ENCODE measurements around the gene CCDC127.
"Not testable (repeated sequence)": the region's sequence is repeated elsewhere in the genome, so short reads cannot be mapped to it uniquely, and the experiment has no call there.

Gene CCDC127

DNA sequence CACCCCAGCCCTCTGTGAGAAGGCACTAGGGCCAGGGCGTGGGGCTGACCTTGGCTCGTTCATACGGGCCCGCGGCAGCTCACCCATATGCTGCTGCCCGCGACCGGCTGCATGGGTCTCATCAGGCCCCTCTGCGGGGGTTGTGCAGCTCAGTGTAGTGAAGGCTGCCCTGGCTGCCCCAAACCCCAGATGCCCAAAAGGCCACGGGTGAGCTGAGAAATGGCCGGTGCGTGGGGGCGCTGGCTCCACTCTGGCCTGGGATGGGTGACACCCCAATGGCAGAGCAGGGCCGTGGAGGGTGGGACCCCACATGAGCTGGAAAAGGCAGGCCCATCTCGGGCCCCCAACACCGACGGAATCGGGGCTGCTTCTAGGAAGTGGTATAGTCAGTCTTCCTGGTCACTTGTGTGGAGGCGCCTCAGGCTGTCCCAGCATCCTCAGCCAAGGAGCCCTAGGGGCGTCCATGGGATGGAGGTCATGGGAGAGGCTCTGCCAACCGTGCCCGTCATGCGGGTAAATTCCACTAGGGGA lies 46.1 kb downstream of the CCDC127 start:
- peak; percentile 35 for DNase-seq

DNA sequence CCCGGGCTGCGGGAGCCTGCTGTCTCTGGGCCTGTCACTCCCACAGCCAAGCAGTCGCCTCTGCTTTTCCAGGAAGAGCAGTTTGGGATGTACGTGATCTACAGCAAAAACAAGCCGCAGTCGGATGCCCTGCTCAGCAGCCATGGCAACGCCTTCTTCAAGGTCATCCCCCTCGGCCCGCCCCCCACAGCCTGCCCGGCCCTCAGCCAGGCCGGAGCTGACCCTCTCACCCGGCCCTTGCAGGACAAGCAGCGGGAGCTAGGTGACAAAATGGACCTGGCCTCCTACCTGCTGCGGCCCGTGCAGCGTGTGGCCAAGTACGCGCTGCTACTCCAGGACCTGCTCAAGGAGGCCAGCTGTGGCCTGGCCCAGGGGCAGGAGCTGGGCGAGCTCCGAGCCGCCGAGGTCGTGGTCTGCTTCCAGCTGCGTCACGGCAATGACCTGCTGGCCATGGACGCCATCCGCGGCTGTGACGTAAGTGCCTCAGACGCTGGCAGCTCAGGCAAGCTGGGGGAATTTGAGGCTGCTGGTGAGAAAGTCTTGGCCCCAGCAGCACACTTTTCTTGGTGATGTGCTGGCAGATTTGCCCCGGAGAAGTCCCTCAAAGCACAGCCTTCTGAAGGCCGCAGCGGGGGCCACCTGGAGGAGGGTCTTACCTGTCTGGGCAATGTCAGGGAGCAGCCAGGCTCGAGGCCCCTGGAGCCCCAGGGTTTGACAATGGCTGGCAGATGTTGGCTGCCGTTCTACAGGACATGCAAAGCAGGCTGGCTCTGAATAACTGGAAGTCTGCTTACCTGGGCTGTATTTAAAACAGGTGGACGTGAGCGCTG lies 46.8 kb downstream of the CCDC127 start:
- peak; percentile 24 for DNase-seq

DNA sequence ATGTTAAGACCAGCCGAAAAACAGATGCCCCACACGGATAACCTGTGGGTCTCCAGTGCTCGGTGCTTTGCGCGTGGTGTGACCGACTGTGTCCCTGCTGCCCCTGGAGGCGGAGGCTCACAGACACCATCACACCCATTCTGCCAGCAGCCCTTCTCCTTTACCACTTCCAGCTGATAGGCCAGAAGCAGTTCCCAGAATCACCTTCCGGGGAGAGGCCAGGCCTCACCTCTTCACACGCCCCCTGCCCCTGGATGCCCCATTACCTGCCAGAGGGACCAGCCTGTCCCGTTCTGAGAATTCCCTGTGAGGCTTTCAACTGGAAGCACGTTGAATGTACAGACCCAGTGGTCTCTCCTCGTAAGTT lies 48.2 kb downstream of the CCDC127 start:
- DNase-seq = peak; percentile 24

DNA sequence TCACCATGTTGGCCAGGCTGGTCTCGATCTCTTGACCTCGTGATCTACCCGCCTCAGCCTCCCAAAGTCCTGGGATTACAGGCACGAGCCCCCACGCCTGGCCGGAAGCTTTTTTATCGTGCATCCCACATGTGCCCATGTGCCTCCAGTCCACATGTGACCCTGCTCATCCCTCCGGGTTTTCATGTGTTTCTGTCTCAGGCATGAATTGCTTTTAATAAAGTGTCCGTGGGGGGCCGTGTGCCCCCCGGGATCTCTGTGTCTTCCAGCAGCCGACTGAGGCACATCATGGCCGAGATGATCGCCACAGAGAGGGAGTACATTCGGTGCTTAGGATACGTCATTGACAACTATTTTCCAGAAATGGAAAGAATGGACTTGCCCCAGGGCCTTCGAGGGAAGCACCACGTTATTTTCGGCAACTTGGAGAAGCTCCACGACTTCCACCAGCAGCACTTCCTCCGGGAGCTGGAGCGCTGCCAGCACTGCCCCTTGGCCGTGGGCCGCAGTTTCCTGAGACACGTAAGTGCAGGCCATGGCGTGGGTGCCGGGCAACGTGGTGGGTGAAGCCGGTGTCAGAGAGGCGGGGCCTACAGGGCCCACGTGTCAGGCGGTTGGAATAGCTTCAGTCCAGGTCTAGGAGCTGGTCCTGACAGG lies 48.8 kb downstream of the CCDC127 start:
- peak; percentile 50 for DNase-seq

DNA sequence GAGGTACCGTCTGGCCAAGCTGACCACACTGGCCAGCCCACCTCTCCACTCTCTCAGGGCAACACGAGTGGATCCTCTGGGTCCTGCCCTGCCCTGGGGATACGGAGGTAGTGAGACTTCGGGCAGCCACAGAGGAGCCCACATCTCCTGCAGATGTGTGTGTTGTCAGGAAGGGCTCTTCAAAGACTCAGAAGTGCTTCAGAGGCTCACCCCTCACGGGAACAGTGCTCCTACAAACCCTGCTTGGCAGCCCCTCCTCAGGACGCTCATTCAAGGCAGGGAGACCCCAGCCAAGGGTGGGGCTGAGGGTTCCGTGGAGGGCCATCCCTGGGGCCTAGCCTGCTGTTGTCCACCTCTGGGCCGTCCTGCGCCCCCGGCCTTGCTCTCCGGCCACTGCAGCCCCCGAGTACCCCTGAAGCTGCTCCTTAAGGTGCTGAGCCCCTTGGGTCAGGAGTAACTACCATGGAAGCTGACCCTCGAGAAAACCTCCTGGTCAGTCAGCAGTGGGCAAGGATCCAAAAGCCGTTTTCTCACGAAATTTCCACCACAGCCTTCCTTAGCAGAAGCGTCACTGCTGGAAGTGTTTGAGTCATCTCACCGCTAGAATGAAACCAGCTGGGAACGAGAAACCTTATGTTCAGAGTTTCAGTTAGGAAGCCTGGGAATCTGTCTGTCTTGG lies 49.8 kb downstream of the CCDC127 start:
- DNase-seq = peak; percentile 44

DNA sequence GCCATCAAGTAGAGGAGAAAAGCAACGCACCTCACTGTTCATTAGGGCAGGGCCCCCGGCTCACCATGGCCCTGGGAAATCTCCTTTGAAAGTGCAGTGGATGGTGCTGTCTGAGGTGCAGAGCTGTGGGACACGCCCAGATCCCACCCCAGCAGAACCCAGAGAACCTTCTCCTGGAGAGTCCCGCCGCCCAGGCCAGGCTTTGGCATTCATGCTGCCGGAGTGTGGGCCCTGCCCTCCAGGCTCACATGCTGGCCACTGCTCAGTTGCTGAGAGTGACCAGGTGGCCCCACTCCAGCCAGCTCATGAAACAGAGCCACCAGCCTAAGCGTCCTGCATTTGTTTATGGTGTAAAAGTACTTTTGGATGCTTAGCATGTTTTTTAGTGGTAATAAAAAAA lies 50.4 kb downstream of the CCDC127 start:
- DNase-seq = peak; percentile 19

DNA sequence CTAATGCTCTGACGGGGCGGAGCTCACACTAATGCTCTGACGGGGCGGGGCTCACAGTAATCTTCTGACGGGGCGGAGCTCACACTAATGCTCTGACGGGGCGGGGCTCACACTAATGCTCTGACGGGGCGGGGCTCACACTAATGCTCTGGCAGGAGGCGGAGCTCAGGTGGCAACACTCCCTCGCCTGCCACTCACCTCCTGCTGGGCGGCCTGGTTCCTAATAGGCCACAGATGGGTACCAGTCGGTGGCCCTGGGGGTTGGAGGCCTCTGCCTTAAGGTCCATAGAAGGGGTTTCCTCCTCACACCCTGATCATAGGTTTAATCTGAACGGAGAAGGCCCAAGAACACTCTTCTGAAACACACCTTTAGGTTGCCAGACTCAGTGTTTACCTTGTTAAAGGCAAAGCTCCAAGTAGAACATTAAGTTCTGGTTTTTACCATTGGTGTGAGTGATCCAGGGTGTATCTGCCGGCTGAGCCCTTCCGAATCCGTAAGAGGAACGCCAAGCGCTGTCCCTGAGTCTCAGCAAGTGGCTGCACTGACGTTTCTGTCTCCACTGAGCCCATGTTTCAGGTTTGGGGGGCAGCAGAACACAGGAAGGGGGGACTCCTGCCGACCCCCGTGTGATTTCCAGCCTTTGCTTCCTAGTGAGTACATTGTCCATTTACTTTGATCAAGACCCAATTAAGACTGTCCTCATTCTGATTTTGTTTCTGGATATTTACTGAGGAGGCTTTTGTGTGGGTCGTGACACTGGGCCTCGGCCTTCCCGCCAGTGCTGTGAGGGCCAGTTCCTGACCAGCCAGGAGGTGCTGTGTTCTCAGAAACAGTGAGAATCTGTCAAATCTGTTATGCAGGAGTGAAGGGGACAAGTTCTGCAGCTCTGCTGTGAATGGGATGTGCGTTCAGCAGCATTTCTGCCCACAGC lies 51.2 kb downstream of the CCDC127 start:
- peak; percentile 19 for DNase-seq

DNA sequence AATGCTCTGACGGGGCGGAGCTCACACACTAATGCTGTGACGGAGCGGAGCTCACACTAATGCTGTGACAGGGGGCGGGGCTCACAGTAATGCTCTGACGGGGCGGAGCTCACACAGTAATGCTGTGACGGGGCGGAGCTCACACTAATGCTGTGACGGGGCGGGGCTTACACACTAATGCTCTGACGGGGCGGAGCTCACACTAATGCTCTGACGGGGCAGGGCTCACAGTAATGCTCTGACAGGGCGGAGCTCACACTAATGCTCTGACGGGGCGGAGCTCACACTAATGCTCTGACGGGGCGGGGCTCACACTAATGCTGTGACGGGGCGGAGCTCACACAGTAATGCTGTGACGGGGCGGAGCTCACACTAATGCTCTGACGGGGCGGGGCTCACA lies 53.2 kb downstream of the CCDC127 start:
- not testable (repeated sequence) for DNase-seq

DNA sequence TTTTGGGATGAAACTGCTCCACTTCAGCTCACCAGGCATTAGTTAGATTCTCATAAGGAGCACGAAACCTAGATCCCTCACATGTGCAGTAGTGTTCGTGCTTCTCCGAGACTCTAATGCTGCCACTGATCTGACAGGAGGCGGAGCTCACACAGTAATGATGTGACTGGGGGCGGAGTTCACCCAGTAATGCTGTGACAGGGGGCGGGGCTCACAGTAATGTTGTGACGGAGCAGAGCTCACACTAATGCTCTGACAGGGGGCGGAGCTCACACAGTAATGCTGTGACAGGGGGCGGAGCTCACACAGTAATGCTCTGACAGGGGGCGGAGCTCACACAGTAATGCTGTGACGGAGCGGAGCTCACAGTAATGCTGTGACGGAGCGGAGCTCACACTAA lies 53.7 kb downstream of the CCDC127 start:
- peak; percentile 7 for DNase-seq

DNA sequence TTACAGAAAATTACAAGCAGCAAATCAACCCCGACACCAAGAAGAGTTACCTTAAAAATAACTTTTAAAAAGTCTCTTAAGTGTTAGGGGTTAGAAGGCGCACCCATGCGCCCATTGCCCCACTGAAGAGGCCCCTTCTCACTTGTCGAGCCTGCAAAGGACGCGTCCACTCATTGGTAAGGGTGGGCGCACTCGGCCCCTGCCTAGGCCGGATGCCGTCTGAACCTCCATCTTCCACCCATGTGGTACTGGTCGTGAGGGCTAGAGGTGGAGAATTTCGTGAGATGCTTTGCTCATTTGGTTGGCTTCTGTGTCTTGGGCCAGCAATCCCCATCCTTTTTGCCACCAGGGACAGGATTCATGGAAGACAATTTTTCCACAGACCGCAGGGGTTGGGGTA lies 54.1 kb downstream of the CCDC127 start:
- peak; percentile 7 for DNase-seq

DNA sequence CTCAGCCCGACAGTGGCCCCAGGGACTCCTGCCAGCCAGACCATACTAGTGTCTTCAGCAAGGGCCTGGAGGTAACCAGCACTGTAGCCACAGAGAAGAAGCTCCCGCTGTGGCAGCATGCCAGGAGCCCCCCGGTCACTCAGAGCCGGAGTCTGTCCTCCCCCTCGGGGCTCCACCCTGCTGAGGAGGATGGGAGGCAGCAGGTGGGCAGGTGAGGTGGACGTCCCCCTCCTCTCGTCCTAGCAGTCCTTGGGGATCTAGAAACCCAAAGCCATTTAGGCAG lies 54.7 kb downstream of the CCDC127 start:
- DNase-seq = no peak

DNA sequence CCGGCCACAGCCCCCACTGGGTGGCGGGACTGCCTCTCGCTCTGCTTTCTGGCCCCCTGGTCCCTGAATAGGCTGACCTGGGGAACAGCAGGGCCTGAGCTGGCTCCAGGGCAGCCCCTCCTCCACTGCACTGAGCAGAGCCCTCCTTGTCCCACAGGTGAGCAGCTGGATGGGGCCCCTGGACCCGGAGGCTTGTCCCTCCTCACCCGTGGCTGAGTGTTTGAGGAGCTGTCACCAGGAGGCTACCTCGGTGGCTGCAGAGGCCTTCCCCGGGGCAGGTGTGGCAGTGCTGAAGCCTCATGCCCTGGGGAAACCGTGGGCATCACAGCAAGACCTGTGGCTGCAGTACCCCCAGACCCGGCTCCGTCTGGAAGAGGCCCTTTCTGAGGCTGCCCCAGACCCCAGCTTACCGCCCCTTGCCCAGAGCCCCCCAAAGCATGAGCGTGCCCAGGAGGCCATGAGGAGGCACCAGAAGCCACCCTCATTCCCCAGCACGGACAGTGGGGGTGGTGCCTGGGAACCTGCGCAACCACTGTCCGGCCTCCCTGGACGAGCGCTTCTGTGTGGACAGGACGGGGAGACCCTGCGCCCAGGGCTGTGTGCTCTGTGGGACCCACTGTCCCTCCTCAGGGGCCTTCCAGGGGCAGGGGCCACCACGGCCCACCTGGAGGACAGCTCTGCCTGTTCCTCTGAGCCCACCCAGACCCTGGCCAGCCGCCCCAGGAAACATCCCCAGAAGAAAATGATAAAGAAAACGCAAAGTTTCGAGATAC lies 55.2 kb downstream of the CCDC127 start:
- peak; percentile 30 for DNase-seq

DNA sequence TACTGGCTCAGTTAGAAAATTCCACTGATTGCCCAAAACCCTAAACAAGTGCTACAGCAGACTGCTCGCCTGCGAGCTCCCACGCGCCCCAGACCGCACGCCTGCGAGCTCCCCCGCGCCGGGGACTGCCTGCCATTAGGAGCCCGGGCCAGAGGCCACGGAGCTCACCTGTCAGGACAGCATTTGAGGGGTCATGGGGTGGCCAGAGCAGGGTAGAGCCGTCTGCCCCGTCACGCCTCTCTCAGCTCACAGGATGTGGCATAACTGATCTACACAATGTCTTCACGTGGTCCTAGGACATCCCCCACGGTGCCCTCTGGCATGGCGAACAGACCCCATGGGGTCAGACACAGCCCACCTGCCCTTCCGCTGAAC lies 55.8 kb downstream of the CCDC127 start:
- peak; percentile 5 for DNase-seq

DNA sequence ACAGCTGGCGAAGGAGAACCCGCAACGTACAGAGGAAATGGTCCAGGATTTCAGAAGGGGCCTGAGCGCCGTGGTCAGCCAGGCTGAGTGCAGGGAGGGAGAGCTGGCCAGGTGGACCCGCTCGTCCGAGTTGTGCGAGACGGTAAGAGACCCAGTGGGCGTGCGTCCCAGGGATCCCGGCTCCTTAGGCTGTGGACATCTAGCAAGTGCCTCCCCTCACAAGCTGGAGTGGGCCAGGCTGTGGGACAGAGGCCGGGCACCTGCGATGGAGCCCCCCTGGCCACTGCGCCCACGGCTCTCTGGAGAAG lies 56.2 kb downstream of the CCDC127 start:
- no peak for DNase-seq

DNA sequence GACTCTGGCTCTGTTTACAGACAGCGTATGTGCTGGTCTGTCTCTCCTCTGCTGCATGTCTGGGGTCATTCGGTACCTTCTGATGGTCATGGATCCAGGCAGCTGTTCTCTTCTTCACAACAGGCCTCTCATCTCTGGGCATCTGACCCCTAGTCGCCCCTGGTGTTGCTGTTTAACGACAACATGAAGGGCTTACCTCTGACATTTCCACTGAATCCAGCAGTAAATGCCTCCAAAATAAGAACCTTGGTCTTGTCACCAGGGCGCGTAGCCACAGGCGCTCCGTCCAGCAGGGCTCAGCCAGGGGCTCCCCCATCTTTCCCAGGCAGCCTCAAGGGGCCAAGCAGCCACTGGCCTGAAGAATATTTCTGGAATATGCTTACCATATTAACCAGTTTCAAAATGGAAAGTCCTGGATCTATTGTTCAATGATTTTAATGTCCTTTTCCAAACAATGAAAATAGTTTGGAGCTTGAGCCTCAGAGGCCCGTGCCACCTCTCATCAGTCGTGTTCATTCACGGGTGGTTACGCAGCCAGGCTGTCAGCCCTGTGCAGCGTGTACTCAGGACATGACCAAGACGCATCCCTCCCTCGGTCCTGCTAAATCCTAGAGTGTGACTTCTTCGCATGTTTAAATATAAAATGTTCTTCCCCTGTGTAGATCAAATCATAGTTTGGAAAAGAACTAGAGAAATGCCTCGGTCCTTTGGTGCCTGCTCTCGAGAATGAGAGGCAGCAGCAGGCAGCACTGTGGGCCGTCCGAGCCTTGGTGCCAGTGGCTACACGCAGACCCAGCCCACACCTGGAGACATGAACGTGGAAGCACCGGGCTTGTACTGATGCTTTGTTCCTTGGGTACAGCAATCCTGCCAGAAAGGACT lies 56.8 kb downstream of the CCDC127 start:
- peak; percentile 24 for DNase-seq

DNA sequence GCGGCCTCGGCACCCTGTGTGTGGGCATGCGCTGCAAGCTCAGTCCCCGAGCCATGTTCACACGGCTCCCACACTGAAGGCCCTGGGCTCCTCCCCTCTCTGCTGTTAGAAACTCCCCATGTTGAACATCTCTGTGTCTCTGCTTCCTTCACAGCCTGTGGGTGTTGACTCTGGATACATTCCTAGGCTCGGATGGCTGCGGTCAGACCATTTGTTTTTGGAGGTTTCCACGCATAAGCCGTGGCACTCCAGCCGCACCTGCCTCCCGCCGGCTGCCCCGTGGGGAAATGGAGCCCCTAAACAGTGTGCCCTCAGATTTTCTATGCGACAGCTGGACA lies 57.8 kb downstream of the CCDC127 start:
- peak; percentile 41 for DNase-seq

DNA sequence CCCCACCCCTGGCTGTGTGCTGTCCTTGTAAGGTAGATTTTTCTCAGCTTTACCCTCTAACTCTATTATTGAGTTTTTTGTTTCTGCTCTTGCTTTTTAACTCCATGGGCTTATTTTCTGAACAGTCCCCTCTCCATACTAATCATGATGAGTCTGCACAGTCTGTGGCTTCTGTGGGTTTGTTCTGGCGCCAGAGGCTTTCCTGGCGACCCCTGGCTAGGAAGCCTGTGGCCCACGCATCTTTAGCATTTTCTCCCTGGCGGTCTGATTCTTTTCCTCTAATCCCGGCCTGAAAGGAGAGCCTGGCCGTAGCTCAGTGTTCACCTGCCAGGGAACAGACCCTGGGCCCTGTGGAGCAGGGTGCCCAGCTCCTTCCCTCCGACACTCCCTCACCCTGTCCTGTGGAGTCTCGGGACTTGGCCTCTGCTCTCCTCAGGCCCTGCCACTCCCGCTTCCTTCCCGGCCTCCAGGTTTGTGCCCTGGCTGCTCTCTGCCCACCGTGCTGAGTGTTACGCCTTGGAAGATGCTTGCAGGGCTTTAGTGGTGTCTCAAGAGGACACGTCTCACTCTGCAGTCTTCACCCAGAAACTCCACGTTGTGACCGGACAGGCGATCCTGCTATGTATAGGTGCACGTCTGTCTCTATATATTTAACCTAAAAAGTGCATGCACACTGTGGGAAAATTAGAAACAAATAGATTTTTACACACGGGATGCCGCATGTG lies 58.3 kb downstream of the CCDC127 start:
- peak; percentile 36 for DNase-seq

DNA sequence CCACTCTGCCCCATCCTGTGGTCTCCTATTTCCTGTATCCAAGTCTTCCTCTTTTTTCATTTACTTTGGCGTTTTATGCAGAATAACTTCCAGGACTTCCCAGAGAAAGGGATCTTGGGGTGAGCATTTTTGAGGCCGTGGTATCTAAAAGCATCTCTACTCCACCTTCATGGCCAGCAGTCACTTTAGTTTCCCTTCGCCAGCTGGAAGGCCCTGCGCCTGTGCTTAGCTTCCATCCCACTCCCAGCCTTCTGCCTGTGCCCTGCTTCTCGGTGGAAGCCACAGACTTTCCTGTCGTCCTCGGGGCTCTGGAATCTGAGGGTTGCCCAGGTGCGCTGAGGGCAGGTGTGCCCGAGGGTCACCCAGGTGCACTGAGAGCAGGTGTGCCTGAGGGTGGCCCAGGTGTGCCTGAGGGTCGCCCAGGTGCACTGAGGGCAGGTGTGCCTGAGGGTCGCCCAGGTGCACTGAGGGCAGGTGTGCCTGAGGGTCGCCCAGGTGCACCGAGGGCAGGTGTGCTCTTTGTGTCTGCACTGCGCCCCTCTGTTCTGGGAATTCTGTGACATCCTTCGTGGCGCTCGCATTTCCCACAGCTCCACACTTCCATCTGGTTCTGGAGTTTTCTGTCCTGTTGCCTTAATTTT lies 59.0 kb downstream of the CCDC127 start:
- peak; percentile 12 for DNase-seq

DNA sequence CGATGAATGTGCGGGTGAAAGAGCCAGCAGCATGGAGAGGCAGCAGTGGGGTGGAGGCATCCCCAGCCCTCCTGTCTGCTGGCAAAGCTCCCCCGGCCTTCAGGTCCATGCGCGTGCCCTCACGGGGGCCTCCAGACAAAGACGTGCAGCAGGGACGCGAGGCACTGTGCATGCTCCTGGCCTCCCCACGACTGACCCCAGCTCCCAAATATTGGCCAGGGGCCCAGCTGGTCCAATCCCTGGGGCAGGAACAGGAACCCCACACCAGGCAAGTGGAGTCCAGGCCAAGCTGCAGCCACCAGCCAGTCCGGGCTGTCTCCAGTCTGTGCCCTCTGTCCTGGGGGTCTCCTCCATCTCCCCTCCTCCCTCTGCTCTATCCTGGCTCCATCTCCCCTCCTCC lies 60.2 kb downstream of the CCDC127 start:
- DNase-seq = peak; percentile 22

DNA sequence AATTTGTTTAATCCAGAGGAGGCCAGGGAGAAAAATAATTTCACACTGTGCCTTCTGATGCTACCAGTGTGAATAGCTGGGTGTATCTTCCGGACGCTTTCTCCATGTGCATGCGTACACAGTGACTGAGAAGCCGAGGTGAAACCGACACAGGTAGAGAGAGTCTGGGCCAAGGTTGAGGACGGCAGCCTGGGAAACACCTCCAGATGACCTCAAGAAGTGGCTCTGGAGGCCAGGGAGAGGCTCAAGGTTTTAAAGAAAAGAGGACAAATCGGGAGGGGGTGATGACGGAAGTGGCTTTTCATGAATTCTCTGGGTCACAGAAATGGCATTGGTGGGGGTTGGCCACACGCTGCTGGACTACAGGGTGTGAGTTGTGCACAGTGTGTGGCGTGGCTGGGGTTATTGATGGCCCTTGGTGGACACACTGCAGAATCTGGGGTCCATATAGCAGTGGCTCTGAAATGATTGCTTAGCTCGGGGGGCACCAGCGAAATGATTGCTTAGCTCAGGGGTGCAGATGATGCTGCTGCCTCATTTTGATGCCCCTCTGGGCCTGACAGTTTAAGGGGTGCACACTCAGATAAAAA lies 60.7 kb downstream of the CCDC127 start:
- peak; percentile 19 for DNase-seq

Data from right forelimb (tissue), 1 donor.